GDM1 (cell line): ENCODE measurements around the gene DOCK3.
"Not testable (repeated sequence)": the region's sequence is repeated elsewhere in the genome, so short reads cannot be mapped to it uniquely, and the experiment has no call there.

Experiments
- DNase-seq: peaks from one replicate; lab custom pipeline; 2025; lab: John Stamatoyannopoulos, UW

The DOCK3 gene

GRCh38 chr3:50651920-50652529, 22.7 kb upstream of the DOCK3 start:
- no peak for DNase-seq

DNA sequence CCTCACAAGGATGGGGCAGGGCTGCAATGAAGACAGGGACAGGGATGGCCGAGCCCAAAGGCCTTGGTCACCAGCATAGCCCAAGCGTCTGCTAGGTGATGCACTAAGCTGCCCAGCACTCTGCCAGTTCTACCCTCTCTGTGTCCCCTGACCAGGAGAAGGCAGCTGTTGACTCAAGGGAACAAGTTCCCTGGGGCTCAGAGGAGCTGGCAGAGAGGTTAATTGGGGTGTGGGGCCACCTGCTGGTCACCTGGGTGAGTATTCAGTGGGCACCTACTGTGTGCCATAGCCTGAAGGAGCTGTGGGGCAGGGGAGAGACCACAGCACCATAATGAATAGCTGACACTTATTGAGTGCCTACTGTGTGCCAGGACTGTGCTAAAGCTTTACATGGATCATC, 22.0 kb upstream of the DOCK3 start:
- no peak for DNase-seq

DNA sequence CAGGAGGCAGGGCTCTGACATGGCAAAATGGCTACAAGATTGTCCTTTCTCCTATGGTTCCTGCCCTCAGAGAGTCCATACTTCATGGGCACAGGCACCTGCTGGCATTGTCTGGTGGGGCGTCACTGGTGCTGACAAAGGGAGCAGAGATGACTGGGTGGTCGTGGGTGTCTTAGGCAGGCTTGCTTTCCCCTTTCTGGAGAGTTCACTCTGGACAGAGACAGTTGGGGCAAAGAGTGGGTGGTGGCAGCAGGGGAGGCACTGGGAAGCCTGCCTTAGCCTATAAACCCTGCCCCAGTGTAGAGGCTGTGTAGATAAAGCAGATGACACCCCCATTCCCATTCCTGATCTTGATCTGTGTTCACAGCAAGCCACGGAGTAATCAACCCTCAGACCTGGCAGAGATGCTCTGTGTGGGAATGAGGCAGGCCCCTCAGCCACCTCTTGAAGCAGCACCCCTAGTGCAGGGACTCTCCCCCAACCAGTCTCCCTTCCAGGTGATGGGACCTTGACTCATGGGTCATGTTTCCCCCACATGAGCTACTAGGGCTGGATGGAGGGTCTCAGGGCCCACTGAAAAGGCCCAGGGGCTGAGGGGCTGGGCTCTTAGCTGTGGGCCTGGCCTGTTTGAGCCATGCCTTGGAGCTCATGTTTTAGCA, 20.7 kb upstream of the DOCK3 start:
- DNase-seq: no peak

DNA sequence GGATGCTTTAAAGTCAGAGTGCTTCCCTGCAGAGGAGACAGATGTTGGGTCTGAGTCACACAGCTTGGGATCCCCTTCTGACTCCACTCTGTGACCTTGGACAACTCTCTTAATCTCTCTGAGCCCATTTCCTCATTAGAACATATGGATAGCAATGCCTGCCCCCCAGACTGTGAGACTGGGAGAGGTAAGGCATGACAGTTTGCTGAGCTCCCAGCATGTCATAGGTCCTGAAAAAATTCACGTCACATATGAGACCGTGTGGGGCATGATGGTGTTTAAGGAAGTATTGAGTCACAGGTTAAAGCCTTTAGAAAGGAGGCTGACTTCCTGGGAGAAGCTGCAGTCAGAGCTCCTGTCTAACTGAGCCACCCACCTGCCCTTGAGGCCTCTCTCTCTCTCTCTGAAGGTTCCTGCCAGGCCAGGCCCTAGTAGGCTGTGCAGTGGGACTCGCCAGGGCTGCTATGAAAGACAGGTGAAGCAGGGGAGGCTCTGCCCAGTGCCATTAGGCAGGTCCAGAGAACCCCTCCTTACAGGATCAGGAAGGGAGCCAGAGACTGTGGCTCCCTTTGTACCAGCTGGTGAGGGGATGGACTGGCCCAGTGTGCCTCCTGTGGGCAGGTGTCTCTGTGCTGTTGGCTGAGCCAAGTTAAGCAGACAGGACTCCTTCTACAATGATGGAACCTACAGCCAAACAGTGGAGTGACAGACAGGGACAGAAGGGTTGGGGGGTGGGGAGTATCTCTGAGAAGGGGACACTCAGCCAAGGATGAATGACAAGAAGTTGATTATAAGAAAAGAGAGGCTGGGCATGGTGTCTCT, 19.5 kb upstream of the DOCK3 start:
- DNase-seq: no peak

GRCh38 chr3:50656417-50657195, 18.1 kb upstream of the DOCK3 start:
- no peak for DNase-seq

DNA sequence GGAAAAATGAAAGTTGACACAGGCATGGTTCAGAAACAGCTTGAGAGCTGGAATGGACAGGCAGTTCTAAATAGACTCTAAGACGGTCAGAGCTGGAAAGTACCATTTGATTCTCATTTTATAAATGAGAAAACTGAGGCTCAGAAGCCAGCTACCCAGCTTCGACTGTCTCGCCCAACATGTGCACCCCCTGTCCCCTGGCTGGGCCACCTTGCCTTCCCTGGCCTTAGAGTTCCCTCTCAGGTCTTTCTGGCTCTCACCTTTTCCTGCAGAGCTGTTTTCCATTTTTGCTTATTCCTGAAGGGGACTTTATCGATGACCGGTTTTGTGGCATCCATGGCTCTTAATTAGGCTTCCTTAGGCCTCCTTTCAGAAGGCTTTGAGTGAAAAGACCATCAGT, 17.3 kb upstream of the DOCK3 start:
- no peak for DNase-seq

GRCh38 chr3:50657816-50658215, 16.9 kb upstream of the DOCK3 start:
- no peak for DNase-seq

- DNase-seq: no peak
Measured at GRCh38 chr3:50658416-50658815, 16.3 kb upstream of the DOCK3 start.

DNA sequence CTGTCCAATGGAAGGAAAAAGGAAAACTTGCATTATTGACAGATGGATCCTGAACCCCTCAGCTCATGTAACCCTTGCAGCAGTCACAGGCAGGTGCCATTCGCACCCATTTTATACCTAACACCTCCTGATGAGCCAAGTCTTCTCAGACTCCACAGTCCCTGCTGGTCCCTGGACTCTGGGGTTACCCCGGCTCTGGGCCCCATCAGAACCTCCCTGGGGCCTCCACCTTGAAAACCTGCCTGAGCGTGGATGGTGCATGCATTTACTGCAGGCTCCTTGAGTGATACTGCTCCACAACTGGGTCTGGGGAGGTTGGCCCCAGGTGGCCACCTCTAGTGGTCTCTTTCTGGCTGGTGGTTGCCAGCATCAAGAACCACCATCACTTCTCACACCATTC, 15.9 kb upstream of the DOCK3 start:
- no peak for DNase-seq

DNA sequence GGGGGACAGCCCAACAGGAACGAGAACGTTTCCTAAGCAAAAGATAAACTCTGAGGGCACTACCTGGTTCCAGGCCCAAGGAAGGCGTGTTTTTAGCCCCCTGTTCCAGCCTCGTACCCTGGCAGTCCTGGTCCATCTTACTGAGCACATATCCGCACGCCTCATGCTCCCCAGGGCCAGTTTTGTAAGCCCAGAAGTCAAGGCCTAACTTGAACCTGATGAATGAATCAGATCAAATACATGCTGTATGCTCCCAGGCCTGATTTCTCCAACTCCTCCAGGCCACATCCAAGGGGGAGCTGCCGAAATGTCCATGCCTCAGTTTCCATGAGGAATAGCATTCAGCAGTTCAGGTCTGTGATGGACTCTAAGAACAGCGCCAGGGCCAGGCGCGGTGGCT, 14.3 kb upstream of the DOCK3 start:
- DNase-seq: no peak

GRCh38 chr3:50661321-50661837, 13.3 kb upstream of the DOCK3 start:
- no peak for DNase-seq

DNA sequence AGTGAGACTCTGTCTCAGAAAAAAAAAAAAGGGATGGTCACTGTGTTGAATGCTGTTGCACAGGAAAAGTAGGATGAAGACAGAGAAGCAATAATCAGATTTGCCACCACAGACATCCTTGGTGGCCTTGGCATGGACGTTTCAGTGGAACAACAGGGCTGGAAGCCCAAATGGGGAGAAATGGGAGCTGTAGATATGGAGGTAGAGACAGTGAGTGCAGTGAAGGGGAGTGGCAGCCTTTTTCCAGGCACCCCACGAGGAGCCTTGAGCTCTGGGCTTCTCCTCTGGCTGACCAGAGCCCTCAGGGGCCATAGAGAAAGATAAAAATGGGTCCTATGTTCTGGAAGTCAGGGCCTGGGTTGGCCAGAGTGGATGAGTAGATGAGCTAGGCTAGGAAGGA, 12.3 kb upstream of the DOCK3 start:
- no peak for DNase-seq

DNA sequence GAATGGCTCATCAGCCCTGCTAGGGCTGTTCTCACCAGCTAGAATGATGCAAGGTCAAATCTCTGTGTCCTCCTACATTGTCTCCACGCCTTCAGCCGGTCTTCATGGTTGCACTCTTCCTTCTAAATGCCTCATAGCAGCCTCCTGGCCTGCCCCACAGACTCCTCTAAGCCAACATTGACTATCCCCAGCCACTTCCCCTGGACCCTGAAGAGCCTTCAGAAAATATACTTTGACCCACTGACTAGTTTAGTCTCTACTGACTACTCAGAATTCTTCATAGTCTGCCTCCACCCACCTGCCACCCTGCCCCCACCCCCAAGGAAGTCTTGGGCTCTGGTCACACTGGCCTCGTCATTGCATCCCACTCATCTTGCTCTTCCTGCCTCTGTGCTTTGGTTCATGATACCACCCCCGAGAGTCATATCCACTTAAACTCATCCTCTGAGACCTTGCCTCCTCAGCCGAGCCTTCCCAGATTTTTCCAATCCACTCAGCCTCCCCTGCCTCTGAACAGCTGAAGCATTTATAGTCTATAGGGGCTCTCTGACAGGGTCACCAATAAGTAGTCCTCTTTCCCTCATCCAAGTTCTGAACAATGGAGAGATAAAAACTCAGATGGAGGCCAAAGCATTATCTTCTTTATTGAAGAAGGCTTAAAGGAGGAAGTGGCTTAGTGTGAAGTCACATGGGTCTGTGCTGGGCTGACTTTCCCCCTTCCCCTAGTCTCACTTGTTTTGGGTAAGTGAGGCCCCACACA, 9.5 kb upstream of the DOCK3 start:
- DNase-seq: no peak

- not testable (repeated sequence) for DNase-seq
Measured at GRCh38 chr3:50665841-50666115, 8.9 kb upstream of the DOCK3 start.

GRCh38 chr3:50666837-50667236, 7.9 kb upstream of the DOCK3 start:
- DNase-seq: no peak

DNA sequence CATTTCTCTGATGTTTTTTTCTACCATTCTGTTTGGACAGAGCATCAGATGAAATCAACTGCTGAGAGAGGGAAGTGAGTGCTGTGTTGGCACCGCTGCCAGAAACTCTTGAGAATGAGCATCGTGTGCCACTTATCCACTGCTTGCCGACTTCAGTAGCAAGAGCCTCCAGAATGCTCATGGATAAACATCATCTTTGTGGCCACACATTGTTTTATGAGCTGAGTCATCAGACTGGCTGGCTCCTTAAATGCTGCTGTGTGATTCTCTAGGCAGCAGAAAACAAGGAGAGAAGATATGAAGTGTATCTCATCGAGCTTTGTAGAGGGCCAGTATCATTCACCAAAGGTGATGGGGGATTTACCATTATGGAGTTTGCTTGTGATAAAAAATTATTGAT, 3.4 kb upstream of the DOCK3 start:
- DNase-seq: no peak

- DNase-seq: no peak
Measured at GRCh38 chr3:50672656-50673055, 2.1 kb upstream of the DOCK3 start.

DNA sequence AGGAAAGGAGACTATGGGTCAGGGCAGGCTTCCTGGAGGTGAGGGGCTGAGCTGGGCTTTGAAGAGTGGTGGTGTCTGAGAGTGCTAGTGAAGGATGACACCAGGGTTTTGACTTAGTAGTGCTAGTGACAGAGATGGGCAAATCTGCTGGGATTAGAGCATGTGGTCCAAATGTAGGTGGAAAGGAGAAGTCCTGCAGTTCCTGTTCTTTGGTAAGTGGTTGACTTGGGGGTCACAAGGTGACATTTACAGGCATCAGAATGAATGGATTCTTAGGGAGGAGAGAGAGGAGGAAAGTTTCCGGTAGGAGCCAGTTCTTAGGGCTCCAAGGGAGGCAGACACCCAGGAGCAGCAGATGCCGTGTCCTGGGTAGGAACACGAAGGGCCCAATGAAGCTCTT, 796 bp upstream of the DOCK3 start:
- DNase-seq: no peak

GRCh38 chr3:50675179-50676030, 678 bp downstream of the DOCK3 start:
- DNase-seq: no peak

- DNase-seq: no peak
Measured at GRCh38 chr3:50676031-50676705, 1.4 kb downstream of the DOCK3 start.
